ENCODE data around the gene DOCK10. TPM values are rescaled to one million over a fixed set of nuclear protein-coding genes. Genes with fewer than 3 reads are reported as not detected.

Gene DOCK10
- total and polyA plus RNA-seq, 2 donors (not counting 3 experiments of a cell fraction or from before 2014, with no cell fraction given), result 5.8 to 23.0 TPM

GRCh38 chr2:225086439-225086838, 44.2 kb upstream of the DOCK10 start:
- TF ChIP-seq, protein P1, sequence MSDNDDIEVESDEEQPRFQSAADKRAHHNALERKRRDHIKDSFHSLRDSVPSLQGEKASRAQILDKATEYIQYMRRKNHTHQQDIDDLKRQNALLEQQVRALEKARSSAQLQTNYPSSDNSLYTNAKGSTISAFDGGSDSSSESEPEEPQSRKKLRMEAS (IDR thresholded peaks at IDR 0.05; ENCODE audit: insufficient read depth, insufficient read length), result no peak
- TF ChIP-seq FOS (IDR thresholded peaks at IDR 0.05; ENCODE audit: borderline replicate concordance, insufficient read depth, low read length), result no peak
- no peak for TF ChIP-seq JUN (IDR thresholded peaks at IDR 0.05; ENCODE audit: borderline replicate concordance, insufficient read depth, insufficient read length, low read depth)
- TF ChIP-seq MYC (IDR thresholded peaks at IDR 0.05; ENCODE audit: low read depth, low read length), result no peak
- TF ChIP-seq, protein P2, sequence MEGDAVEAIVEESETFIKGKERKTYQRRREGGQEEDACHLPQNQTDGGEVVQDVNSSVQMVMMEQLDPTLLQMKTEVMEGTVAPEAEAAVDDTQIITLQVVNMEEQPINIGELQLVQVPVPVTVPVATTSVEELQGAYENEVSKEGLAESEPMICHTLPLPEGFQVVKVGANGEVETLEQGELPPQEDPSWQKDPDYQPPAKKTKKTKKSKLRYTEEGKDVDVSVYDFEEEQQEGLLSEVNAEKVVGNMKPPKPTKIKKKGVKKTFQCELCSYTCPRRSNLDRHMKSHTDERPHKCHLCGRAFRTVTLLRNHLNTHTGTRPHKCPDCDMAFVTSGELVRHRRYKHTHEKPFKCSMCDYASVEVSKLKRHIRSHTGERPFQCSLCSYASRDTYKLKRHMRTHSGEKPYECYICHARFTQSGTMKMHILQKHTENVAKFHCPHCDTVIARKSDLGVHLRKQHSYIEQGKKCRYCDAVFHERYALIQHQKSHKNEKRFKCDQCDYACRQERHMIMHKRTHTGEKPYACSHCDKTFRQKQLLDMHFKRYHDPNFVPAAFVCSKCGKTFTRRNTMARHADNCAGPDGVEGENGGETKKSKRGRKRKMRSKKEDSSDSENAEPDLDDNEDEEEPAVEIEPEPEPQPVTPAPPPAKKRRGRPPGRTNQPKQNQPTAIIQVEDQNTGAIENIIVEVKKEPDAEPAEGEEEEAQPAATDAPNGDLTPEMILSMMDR (IDR thresholded peaks at IDR 0.05; ENCODE audit: extremely low read depth in 1 of 2, insufficient read depth in 1 of 2, low read depth in 1 of 2, low read length in 2 of 2), result no peak
- no peak for TF ChIP-seq POLR2A (IDR thresholded peaks at IDR 0.05; ENCODE audit: low read depth, low read length)
- TF ChIP-seq POLR2AphosphoS5 (IDR thresholded peaks at IDR 0.05; ENCODE audit: insufficient read depth, low read depth, low read length), result no peak
- no peak for TF ChIP-seq GATA2 (IDR thresholded peaks at IDR 0.05; ENCODE audit: insufficient read depth, insufficient read length, low read depth, low read length)
- TF ChIP-seq EZH2 (IDR thresholded peaks at IDR 0.05; ENCODE audit: borderline replicate concordance, low read depth, low read length, severe bottlenecking), result no peak
- peaks cover 0 to 2% of the 10 kb centered on the region in 2 experiments for H3K27me3 ChIP-seq (ENCODE audit: control insufficient read depth in 2 of 2, insufficient read depth in 2 of 2, low read length in 2 of 2)
- H3K27ac ChIP-seq (ENCODE audit: insufficient read depth, low read depth, low read length), result no peak overlapping the region
- H3K4me1 ChIP-seq (ENCODE audit: control insufficient read depth, extremely low read depth, insufficient read depth, low read length), result no peaks in the 10 kb centered on the region
- dilution Hi-C loops (cut with MboI; ENCODE audit: extremely low pct_ligation_motif_present, low sequenced_read_pairs) (no loop called here), intact Hi-C loops (cut with micrococcal nuclease) (no loop called here)
- no TSS peak for BruUV-seq (replicated peaks)
- DNase-seq (ENCODE audit: low read depth, low spot score), result no peak
- H3K36me3 ChIP-seq (ENCODE audit: control insufficient read depth in 2 of 2, extremely low read depth in 1 of 2, insufficient read depth in 2 of 2, low read length in 2 of 2), result no peaks in the 10 kb centered on the region
- H3K9me3 ChIP-seq (replicated peaks; ENCODE audit: control insufficient read depth, insufficient read depth, low read length), result no peaks in the 10 kb centered on the region
- no peaks in the 10 kb centered on the region for H3K79me2 ChIP-seq (ENCODE audit: control insufficient read depth, insufficient read depth, low read length)
- H3K9ac ChIP-seq (replicated peaks; ENCODE audit: extremely low read depth, insufficient read depth, low read length), result no peak overlapping the region
- H2AFZ ChIP-seq (ENCODE audit: low read depth, low read length), result no peak overlapping the region
- no peak for FAIRE-seq
- no peaks in the 10 kb centered on the region for H4K20me1 ChIP-seq (replicated peaks; ENCODE audit: control insufficient read depth, extremely low read depth, insufficient read depth, low read length)
- CTCF ChIA-PET, result no interaction called here
- H3K4me3 ChIP-seq (replicated peaks in 1 of 3; ENCODE audit: insufficient read depth in 1 of 3, low read depth in 1 of 3, low read length in 3 of 3), result no peak overlapping the region
- H3K9me1 ChIP-seq (replicated peaks; ENCODE audit: control insufficient read depth, extremely low read depth, insufficient read depth, low read length), result no peaks in the 10 kb centered on the region
- POLR2A ChIA-PET, result no interaction called here
- H3K4me2 ChIP-seq (ENCODE audit: insufficient read depth, low read length), result no peak overlapping the region
